Loucy (cell line): ENCODE results near the gene RASA4.
"Not testable (repeated sequence)": the region's sequence is repeated elsewhere in the genome, so short reads cannot be mapped to it uniquely, and the experiment has no call there.

Experiments
- EZH2phosphoT487 ChIP-seq: fragments of 200-600 bp; IDR thresholded peaks from 2 replicates; pipeline ENCODE4 v1.6.1; 2018; ENCODE audit warnings: antibody characterized with exemption, mild to moderate bottlenecking, moderate library complexity, borderline replicate concordance
- TF ChIP-seq, protein P1 (sequence below): fragments of 200-600 bp; sonication (generic); conservative IDR thresholded peaks from 2 replicates; pipeline ENCODE4 v1.5.1; 2014; ENCODE audit warnings: mild to moderate bottlenecking, antibody characterized with exemption, low read length

DNA sequence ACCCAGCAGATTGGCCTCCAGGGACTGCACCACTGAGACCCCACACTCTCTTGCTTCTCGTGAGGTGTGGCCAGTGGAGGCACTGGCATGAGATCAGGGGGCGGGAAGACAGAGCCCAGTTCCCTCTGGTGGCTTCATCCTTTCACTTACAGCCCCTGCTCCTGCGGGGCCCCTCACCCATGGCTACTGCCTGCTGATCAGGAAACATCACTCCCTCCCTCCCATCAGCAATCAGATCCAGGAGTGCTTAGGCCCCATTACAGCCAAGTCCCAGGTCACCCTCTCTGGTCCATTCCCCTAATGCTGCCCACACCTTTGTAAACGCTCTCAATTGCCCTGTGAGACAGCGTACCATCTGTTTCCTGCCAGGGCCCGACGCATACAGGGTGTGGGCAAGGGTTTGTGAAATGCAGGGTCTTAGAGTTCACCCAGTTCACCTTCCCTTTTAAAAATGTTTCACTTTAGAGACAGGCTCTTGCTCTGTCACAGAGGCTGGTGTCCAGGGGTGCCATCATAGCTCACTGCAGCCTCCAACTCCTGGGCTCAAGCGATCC, 81.4 kb downstream of the RASA4 start:
- TF ChIP-seq, protein P1, sequence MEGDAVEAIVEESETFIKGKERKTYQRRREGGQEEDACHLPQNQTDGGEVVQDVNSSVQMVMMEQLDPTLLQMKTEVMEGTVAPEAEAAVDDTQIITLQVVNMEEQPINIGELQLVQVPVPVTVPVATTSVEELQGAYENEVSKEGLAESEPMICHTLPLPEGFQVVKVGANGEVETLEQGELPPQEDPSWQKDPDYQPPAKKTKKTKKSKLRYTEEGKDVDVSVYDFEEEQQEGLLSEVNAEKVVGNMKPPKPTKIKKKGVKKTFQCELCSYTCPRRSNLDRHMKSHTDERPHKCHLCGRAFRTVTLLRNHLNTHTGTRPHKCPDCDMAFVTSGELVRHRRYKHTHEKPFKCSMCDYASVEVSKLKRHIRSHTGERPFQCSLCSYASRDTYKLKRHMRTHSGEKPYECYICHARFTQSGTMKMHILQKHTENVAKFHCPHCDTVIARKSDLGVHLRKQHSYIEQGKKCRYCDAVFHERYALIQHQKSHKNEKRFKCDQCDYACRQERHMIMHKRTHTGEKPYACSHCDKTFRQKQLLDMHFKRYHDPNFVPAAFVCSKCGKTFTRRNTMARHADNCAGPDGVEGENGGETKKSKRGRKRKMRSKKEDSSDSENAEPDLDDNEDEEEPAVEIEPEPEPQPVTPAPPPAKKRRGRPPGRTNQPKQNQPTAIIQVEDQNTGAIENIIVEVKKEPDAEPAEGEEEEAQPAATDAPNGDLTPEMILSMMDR: not testable (repeated sequence)
- not testable (repeated sequence) for TF ChIP-seq EZH2phosphoT487
